Endothelial cell of umbilical vein (primary cell): ENCODE measurements around the gene A1CF. TPM values are rescaled to one million over a fixed set of nuclear protein-coding genes. Genes with fewer than 3 reads are reported as not detected.
"Not testable (repeated sequence)": the region's sequence is repeated elsewhere in the genome, so short reads cannot be mapped to it uniquely, and the experiment has no call there.

Experiments used
- BruUV-seq: library from RNA; stranded (reverse); fragments of 400-500 nt; replicated peaks from 2 replicates; lab custom pipeline; 2021; lab: Mats Ljungman, UMichigan
- CTCF ChIA-PET: fragments of 300-600, 350-600 bp; sonication (Branson Sonifier 250); formaldehyde crosslinking; loops from one replicate; lab custom pipeline; 2021; ENCODE audit warnings: antibody characterized with exemption, inconsistent platforms; lab: Charles Lee
- POLR2A ChIA-PET: fragments of 300-600, 350-600 bp; sonication (Branson Sonifier 250); formaldehyde crosslinking; loops from one replicate; lab custom pipeline; 2021; ENCODE audit warnings: antibody characterized with exemption, inconsistent platforms; lab: Charles Lee
- DNase-seq: peaks from one replicate; pipeline ENCODE4 v3.0.0-alpha.2; 2011; ENCODE audit warnings: low read depth, low spot score
- FAIRE-seq: peaks from 2 replicates; lab custom pipeline; 2011; peaks lifted over from hg19 to GRCh38; lab: Jason Lieb, UNC
- H2AFZ ChIP-seq: 2 replicates; pipeline ENCODE4 v1.6.0; 2012; ENCODE audit warnings: low read depth, low read length, control low read depth, inconsistent platforms
- H3K27ac ChIP-seq: 2 replicates; pipeline ENCODE4 v1.5.1; 2011; ENCODE audit warnings: low read depth, mild to moderate bottlenecking, control low read depth, low read length, moderate library complexity; ENCODE audit not compliant: insufficient read depth
- H3K27me3 ChIP-seq, 2 experiments: 2 replicates each; pipeline versions ENCODE4 v1.6.0 to v1.6.1; 2011; ENCODE audit warnings: low read length in 2 of 2, mixed read lengths in 1 of 2; ENCODE audit not compliant: control insufficient read depth in 2 of 2, insufficient read depth in 2 of 2
- H3K36me3 ChIP-seq, 2 experiments: 2 replicates in 1 of 2; 3 replicates in 1 of 2; pipeline ENCODE4 v1.5.1; 2011; ENCODE audit warnings: low read length in 2 of 2, mild to moderate bottlenecking in 1 of 2, moderate library complexity in 1 of 2; ENCODE audit not compliant: control insufficient read depth in 2 of 2, insufficient read depth in 2 of 2; ENCODE audit errors: extremely low read depth in 1 of 2
- H3K4me1 ChIP-seq: 3 replicates; pipeline ENCODE4 v1.5.1; 2011; ENCODE audit warnings: mild to moderate bottlenecking, low read length; ENCODE audit not compliant: control insufficient read depth, insufficient read depth; ENCODE audit errors: extremely low read depth
- H3K4me2 ChIP-seq: 2 replicates; pipeline ENCODE4 v1.6.1; 2011; ENCODE audit warnings: low read length, control low read depth, mixed read lengths; ENCODE audit not compliant: insufficient read depth
- H3K4me3 ChIP-seq, 3 experiments: fragments of 200-600 bp in 1 of 3; sonication (generic), shearing (Covaris generic) in 1 of 3; replicated peaks in 1 of 3; 2 replicates each; pipeline ENCODE4 v1.5.1; 2011 to 2016; ENCODE audit warnings: control low read depth in 3 of 3, low read length in 3 of 3, mild to moderate bottlenecking in 2 of 3, inconsistent platforms in 1 of 3, low read depth in 1 of 3, moderate library complexity in 1 of 3; ENCODE audit not compliant: insufficient read depth in 1 of 3
- H3K79me2 ChIP-seq: 2 replicates; pipeline ENCODE4 v1.6.0; 2012; ENCODE audit warnings: low read length, inconsistent platforms; ENCODE audit not compliant: control insufficient read depth, insufficient read depth
- H3K9ac ChIP-seq: replicated peaks from 2 replicates; pipeline ENCODE3; 2011; ENCODE audit warnings: low read length, control low read depth; ENCODE audit not compliant: insufficient read depth; ENCODE audit errors: extremely low read depth
- H3K9me1 ChIP-seq: replicated peaks from 3 replicates; pipeline ENCODE4 v1.6.0; 2011; ENCODE audit warnings: mild to moderate bottlenecking, low read length; ENCODE audit not compliant: control insufficient read depth, insufficient read depth; ENCODE audit errors: extremely low read depth
- H3K9me3 ChIP-seq: replicated peaks from 2 replicates; pipeline ENCODE4 v1.5.1; 2012; ENCODE audit warnings: low read length, inconsistent platforms; ENCODE audit not compliant: control insufficient read depth, insufficient read depth
- H4K20me1 ChIP-seq: replicated peaks from 2 replicates; pipeline ENCODE3; 2011; ENCODE audit warnings: mild to moderate bottlenecking, low read length; ENCODE audit not compliant: control insufficient read depth, insufficient read depth; ENCODE audit errors: extremely low read depth
- dilution Hi-C: fragments of 300-500 bp; cut with MboI; formaldehyde crosslinking; loops from one replicate; pipeline ENCODE4 v1.15.0; 2019; ENCODE audit warnings: low sequenced_read_pairs; ENCODE audit not compliant: extremely low pct_ligation_motif_present
- intact Hi-C: fragments of 100-400 bp; cut with micrococcal nuclease; formaldehyde crosslinking; loops from one replicate; pipeline ENCODE4 v1.10.0; 2022
- polyA plus RNA-seq, 4 experiments: library from polyadenylated mRNA; depleted of rRNA in 3 of 4; stranded (reverse) in 3 of 4; unstranded in 1 of 4; fragments of >200 nt; gene quantifications; 2 replicates each; pipeline versions ENCODE4 v1.2.1 to v1.2.3, GENCODE V29; 2011 to 2012; ENCODE audit warnings: missing spikeins in 1 of 4
- total RNA-seq: library from RNA; stranded (reverse); gene quantifications from 2 replicates; pipeline ENCODE4 v1.2.3, GENCODE V29; 2021

Gene A1CF
- total and polyA plus RNA-seq, 2 donors (not counting 3 experiments of a cell fraction or from before 2014, with no cell fraction given) = not detected

- H2AFZ ChIP-seq, H3K4me2 ChIP-seq, intact Hi-C loops, DNase-seq, H3K4me1 ChIP-seq, CTCF ChIA-PET, POLR2A ChIA-PET, dilution Hi-C loops, H3K9me1 ChIP-seq, H4K20me1 ChIP-seq, H3K36me3 ChIP-seq, H3K9ac ChIP-seq, H3K4me3 ChIP-seq, H3K27ac ChIP-seq, FAIRE-seq, H3K27me3 ChIP-seq, H3K79me2 ChIP-seq, BruUV-seq, H3K9me3 ChIP-seq: not testable (repeated sequence)
Observed at GRCh38 chr10:50782017-50782416, 103.4 kb downstream of the A1CF start.

DNA sequence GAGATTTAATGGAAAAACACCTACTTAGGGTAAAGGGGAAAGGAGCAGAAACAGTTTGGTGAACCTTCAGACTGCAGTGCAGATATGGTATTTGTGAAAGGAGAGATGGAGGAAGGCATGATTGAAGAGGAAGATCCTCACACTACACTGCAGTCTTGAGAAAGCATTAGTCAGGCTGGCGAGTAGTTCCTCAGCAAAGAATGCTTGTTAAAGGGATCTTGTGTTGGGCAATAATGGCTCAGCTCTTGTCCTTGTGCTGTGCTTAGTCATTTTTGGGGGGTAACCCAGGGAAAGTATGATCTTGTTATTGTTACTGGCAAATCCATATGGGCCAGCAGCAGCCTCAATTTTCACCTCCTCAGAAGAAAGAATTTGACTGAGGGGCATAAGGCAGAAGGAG lies 105.4 kb downstream of the A1CF start:
- H3K27ac ChIP-seq, H4K20me1 ChIP-seq, H3K27me3 ChIP-seq, CTCF ChIA-PET, H3K4me3 ChIP-seq, H3K9me1 ChIP-seq, intact Hi-C loops, BruUV-seq, FAIRE-seq, H3K4me1 ChIP-seq, dilution Hi-C loops, POLR2A ChIA-PET, H3K79me2 ChIP-seq, H2AFZ ChIP-seq, H3K9me3 ChIP-seq, H3K9ac ChIP-seq, H3K4me2 ChIP-seq, DNase-seq, H3K36me3 ChIP-seq: not testable (repeated sequence)

GRCh38 chr10:50774868-50775267 lies 110.6 kb downstream of the A1CF start:
- H3K27me3 ChIP-seq, H3K27ac ChIP-seq, H3K9me1 ChIP-seq, H4K20me1 ChIP-seq, CTCF ChIA-PET, DNase-seq, H3K9ac ChIP-seq, H3K4me3 ChIP-seq, BruUV-seq, H3K36me3 ChIP-seq, H3K79me2 ChIP-seq, POLR2A ChIA-PET, H3K4me2 ChIP-seq, FAIRE-seq, dilution Hi-C loops, intact Hi-C loops, H2AFZ ChIP-seq, H3K4me1 ChIP-seq, H3K9me3 ChIP-seq: not testable (repeated sequence)

DNA sequence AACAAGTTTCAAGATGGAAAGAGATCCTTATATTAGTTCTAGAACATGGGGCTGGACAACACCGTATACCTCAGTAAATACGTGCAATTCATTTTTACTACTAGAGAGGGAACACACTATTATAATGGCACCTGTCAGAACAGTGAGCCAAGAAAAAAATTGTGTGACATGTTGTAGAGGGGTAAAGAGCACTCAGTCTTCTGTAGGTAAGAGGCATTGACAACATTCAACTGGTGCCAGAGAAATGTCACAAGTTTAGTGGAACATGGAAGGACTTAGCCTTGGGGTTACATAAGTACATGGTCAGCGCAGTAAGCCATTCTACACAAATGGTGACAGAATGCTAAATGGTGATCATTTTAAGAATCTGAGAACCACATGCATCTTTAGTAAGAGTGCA lies 113.4 kb downstream of the A1CF start:
- H3K27ac ChIP-seq, H4K20me1 ChIP-seq, H3K79me2 ChIP-seq, H3K9me3 ChIP-seq, dilution Hi-C loops, POLR2A ChIA-PET, FAIRE-seq, DNase-seq, intact Hi-C loops, CTCF ChIA-PET, H3K4me3 ChIP-seq, H3K9me1 ChIP-seq, BruUV-seq, H3K36me3 ChIP-seq, H3K4me2 ChIP-seq, H3K27me3 ChIP-seq, H3K9ac ChIP-seq, H2AFZ ChIP-seq, H3K4me1 ChIP-seq: not testable (repeated sequence)
